A549 treated with AZD9567 at 1 μM for 4 hours (cell line): ENCODE measurements around the gene PTPRZ1. TPM values are rescaled to one million over a fixed set of nuclear protein-coding genes. Genes with fewer than 3 reads are reported as not detected.

Source experiments
- total RNA-seq: library from RNA; stranded (reverse); fragments of 200-300 nt; extraction: Qiagen RNA extraction; gene quantifications from 5 replicates; pipeline ENCODE4 v1.2.3, GENCODE V29; 2022; ENCODE audit not compliant: insufficient read depth

The PTPRZ1 gene
- not detected in 5 replicates for total RNA-seq

DNA sequence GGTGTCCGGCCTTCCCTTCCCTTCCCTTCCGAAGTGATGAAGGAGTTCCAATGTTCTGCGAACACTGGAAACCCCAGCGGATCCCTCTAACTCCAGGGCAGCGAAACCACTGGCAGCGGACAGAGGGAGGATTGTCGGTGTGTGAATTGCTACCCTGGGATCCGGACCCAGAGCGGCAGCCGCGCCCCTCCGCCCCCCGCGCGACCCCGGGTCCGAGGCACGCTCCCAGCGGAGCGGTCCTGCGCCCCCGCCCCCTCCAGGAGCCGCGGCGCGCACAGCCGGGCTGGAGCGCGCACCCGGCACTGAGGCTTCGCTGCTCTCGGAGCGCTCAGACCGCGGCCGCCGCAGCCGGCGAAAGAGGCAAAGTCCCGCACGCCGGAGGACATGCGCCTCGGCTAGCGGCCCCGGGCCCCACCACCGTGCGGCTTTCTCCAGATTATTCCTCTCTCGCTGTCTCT lies at the start of gene PTPRZ1:
TSS of gene PTPRZ1 (plus strand) at position 331 of the 458 bp plus-strand sequence. CDS start 339 bp downstream, outside the sequence.

